Stimulated activated CD8-positive, alpha-beta memory T cell treated with anti-CD3 and anti-CD28 coated beads, Interleukin-2, amount 100 ng/mL, for 48 hours (primary cell): ENCODE measurements around the gene CLIC1.
A peak's percentile ranks its signal among the peaks of the same experiment; 100 is the strongest.

ENCODE experiments used
- DNase-seq, 2 donors: peaks; one replicate each; pipeline ENCODE4 v3.0.0-alpha.2; 2020; ENCODE audit warnings: low read depth in 2 of 2

The CLIC1 gene

GRCh38 chr6:31736021-31736767 lies at the start of gene CLIC1:
Gene CLIC1, minus strand, starts transcription at chr6:31736530. Its CDS starts 230 bp downstream, at chr6:31736300.
- DNase-seq, result peak; percentile 76 to 78

- DNase-seq, result no peak
Measured at GRCh38 chr6:31785475-31785874, 49.1 kb upstream of the CLIC1 start.

GRCh38 chr6:31784098-31784925 lies 48.0 kb upstream of the CLIC1 start:
- no peak for DNase-seq

GRCh38 chr6:31782126-31782855 lies 46.0 kb upstream of the CLIC1 start:
- no peak for DNase-seq

- DNase-seq, result no peak
Measured at GRCh38 chr6:31781244-31782125, 45.2 kb upstream of the CLIC1 start.

GRCh38 chr6:31780507-31781243 lies 44.3 kb upstream of the CLIC1 start:
- DNase-seq, result no peak

- no peak for DNase-seq
Measured at GRCh38 chr6:31779908-31780307, 43.6 kb upstream of the CLIC1 start.

- no peak for DNase-seq
Measured at GRCh38 chr6:31778999-31779885, 42.9 kb upstream of the CLIC1 start.

GRCh38 chr6:31778193-31778592 lies 41.9 kb upstream of the CLIC1 start:
- DNase-seq, result no peak

GRCh38 chr6:31777667-31778050 lies 41.3 kb upstream of the CLIC1 start:
- no peak for DNase-seq

GRCh38 chr6:31776989-31777666 lies 40.8 kb upstream of the CLIC1 start, which contains the start of gene VWA7:
Gene VWA7, minus strand, starts transcription at chr6:31777328. Its CDS starts 549 bp downstream, at chr6:31776779.
- peak; percentile 68 to 77 for DNase-seq

GRCh38 chr6:31776485-31776988 lies 40.2 kb upstream of the CLIC1 start:
- DNase-seq, result no peak

- no peak for DNase-seq
Measured at GRCh38 chr6:31775633-31776484, 39.5 kb upstream of the CLIC1 start.

- DNase-seq, result no peak
Measured at GRCh38 chr6:31775184-31775583, 38.9 kb upstream of the CLIC1 start.

GRCh38 chr6:31771992-31772358 lies 35.6 kb upstream of the CLIC1 start:
- no peak for DNase-seq

- no peak for DNase-seq
Measured at GRCh38 chr6:31770860-31771259, 34.5 kb upstream of the CLIC1 start.

- DNase-seq, result peak; percentile 69 to 79
Measured at GRCh38 chr6:31769684-31770371, 33.5 kb upstream of the CLIC1 start.
